HEK293 (cell line): Measurements from ENCODE around the gene PPP1R14C.

Experiments
- CTCF ChIA-PET: fragments of 350-600 bp; formaldehyde crosslinking; extraction: SDS; loops from one replicate; lab custom pipeline; 2021; ENCODE audit warnings: antibody characterized with exemption; lab: Yijun Ruan, JAX
- POLR2A ChIA-PET: fragments of 300-600 bp; formaldehyde crosslinking; extraction: SDS; loops from one replicate; lab custom pipeline; 2020; ENCODE audit warnings: antibody characterized with exemption, inconsistent platforms; lab: Yijun Ruan, JAX
- H3K27ac ChIP-seq: fragments of 200-500 bp; sonication (Bioruptor generic); 2 replicates; pipeline ENCODE4 v1.5.1; 2014; ENCODE audit warnings: low read depth, low read length, control low read depth, inconsistent platforms; ENCODE audit errors: extremely low read depth
- H3K36me3 ChIP-seq, 2 experiments: fragments of 200-500 bp in 1 of 2; sonication (Bioruptor generic) in 1 of 2; 1 replicate in 1 of 2; 2 replicates in 1 of 2; pipeline ENCODE4 v1.5.1; 2014 to 2017; ENCODE audit warnings: inconsistent platforms in 2 of 2, low read length in 2 of 2; ENCODE audit not compliant: control insufficient read depth in 2 of 2, insufficient read depth in 1 of 2
- H3K4me1 ChIP-seq: fragments of 200-500 bp; sonication (Bioruptor generic); 2 replicates; pipeline ENCODE4 v1.5.1; 2014; ENCODE audit warnings: mild to moderate bottlenecking, low read length, inconsistent platforms; ENCODE audit not compliant: control insufficient read depth, insufficient read depth
- H3K4me3 ChIP-seq: 2 replicates; pipeline ENCODE4 v1.5.1; 2011; ENCODE audit warnings: low read depth, mild to moderate bottlenecking, control low read depth, low read length, moderate library complexity
- H3K9me3 ChIP-seq: fragments of 200-500 bp; sonication (Bioruptor generic); 2 replicates; pipeline ENCODE4 v1.5.1; 2014; ENCODE audit warnings: low read depth, low read length, inconsistent platforms; ENCODE audit not compliant: control insufficient read depth, insufficient read depth
- GLI2 ChIP-seq: fragments of 450-650 bp; formaldehyde crosslinking; IDR thresholded peaks from 2 replicates; pipeline ENCODE4; 2017; ENCODE audit warnings: missing biosample characterization, missing genetic modification characterization, low read depth, borderline replicate concordance
- GLI4 ChIP-seq: fragments of 450-650 bp; formaldehyde crosslinking; IDR thresholded peaks from 2 replicates; pipeline ENCODE4 v1.5.1; 2016; ENCODE audit warnings: missing biosample characterization, missing genetic modification characterization
- MEIS1 ChIP-seq: sonication (generic); formaldehyde crosslinking; IDR thresholded peaks from 2 replicates; pipeline ENCODE4 v1.8.1; 2022; ENCODE audit warnings: missing genetic modification reagents, mild to moderate bottlenecking, borderline replicate concordance
- OSR2 ChIP-seq: fragments of 450-650 bp; formaldehyde crosslinking; IDR thresholded peaks from 2 replicates; pipeline ENCODE4 v1.5.1; 2016; ENCODE audit warnings: missing biosample characterization, missing genetic modification characterization
- PRDM1 ChIP-seq: fragments of 450-650 bp; formaldehyde crosslinking; IDR thresholded peaks from 2 replicates; pipeline ENCODE4; 2016; ENCODE audit warnings: missing biosample characterization, missing genetic modification characterization
- PRDM10 ChIP-seq: fragments of 450-650 bp; formaldehyde crosslinking; IDR thresholded peaks from 2 replicates; pipeline ENCODE4 v1.5.1; 2016; ENCODE audit warnings: missing biosample characterization, missing genetic modification characterization
- PRDM6 ChIP-seq: fragments of 450-650 bp; formaldehyde crosslinking; IDR thresholded peaks from 2 replicates; pipeline ENCODE4 v1.5.1; 2017; ENCODE audit warnings: missing biosample characterization, missing genetic modification characterization
- TRIM28 ChIP-seq: IDR thresholded peaks from 2 replicates; pipeline ENCODE4 v1.6.1; 2011; ENCODE audit warnings: low read length, control low read depth, borderline replicate concordance
- YY2 ChIP-seq: fragments of 450-650 bp; formaldehyde crosslinking; IDR thresholded peaks from 2 replicates; pipeline ENCODE4 v1.5.1; 2016; ENCODE audit warnings: missing biosample characterization, missing genetic modification characterization
- ZBTB1 ChIP-seq: fragments of 450-650 bp; formaldehyde crosslinking; IDR thresholded peaks from 2 replicates; pipeline ENCODE4 v1.5.1; 2016; ENCODE audit warnings: missing biosample characterization, missing genetic modification characterization
- ZBTB17 ChIP-seq: fragments of 450-650 bp; formaldehyde crosslinking; IDR thresholded peaks from 2 replicates; pipeline ENCODE4 v1.5.1; 2016; ENCODE audit warnings: missing biosample characterization, missing genetic modification characterization
- ZBTB44 ChIP-seq: fragments of 450-650 bp; IDR thresholded peaks from 2 replicates; pipeline ENCODE4 v1.5.1; 2018; ENCODE audit warnings: missing biosample characterization, mild to moderate bottlenecking, missing genetic modification characterization
- ZBTB7A ChIP-seq: fragments of 450-650 bp; formaldehyde crosslinking; IDR thresholded peaks from 2 replicates; pipeline ENCODE4 v1.5.1; 2016; ENCODE audit warnings: low read depth, missing biosample characterization, missing genetic modification characterization
- ZEB2 ChIP-seq: fragments of 450-650 bp; formaldehyde crosslinking; IDR thresholded peaks from 2 replicates; pipeline ENCODE4 v1.5.1; 2016; ENCODE audit warnings: missing biosample characterization, missing genetic modification characterization
- ZFP3 ChIP-seq: fragments of 450-650 bp; formaldehyde crosslinking; IDR thresholded peaks from 2 replicates; pipeline ENCODE4 v1.5.1; 2016; ENCODE audit warnings: low read depth, missing biosample characterization, missing genetic modification characterization
- ZFP41 ChIP-seq: fragments of 450-650 bp; formaldehyde crosslinking; IDR thresholded peaks from 2 replicates; pipeline ENCODE4 v1.5.1; 2016; ENCODE audit warnings: missing biosample characterization, missing genetic modification characterization, borderline replicate concordance
- ZNF175 ChIP-seq: fragments of 450-650 bp; formaldehyde crosslinking; IDR thresholded peaks from 2 replicates; pipeline ENCODE4 v1.5.1; 2016; ENCODE audit warnings: missing biosample characterization, missing genetic modification characterization
- ZNF2 ChIP-seq: fragments of 450-650 bp; formaldehyde crosslinking; IDR thresholded peaks from 2 replicates; pipeline ENCODE4 v1.5.1; 2016; ENCODE audit warnings: missing biosample characterization, missing genetic modification characterization
- ZNF202 ChIP-seq: fragments of 450-650 bp; formaldehyde crosslinking; IDR thresholded peaks from 2 replicates; pipeline ENCODE4 v1.5.1; 2016; ENCODE audit warnings: missing biosample characterization, missing genetic modification characterization, borderline replicate concordance
- ZNF350 ChIP-seq: fragments of 450-650 bp; formaldehyde crosslinking; IDR thresholded peaks from 2 replicates; pipeline ENCODE4 v1.5.0; 2017; ENCODE audit warnings: missing biosample characterization, mild to moderate bottlenecking, missing genetic modification characterization
- ZNF366 ChIP-seq: fragments of 450-650 bp; formaldehyde crosslinking; conservative IDR thresholded peaks from 2 replicates; pipeline ENCODE4 v1.5.1; 2016; ENCODE audit warnings: missing biosample characterization, missing genetic modification characterization
- ZNF426 ChIP-seq: fragments of 450-650 bp; formaldehyde crosslinking; IDR thresholded peaks from 2 replicates; pipeline ENCODE4 v1.5.1; 2017; ENCODE audit warnings: missing biosample characterization, missing genetic modification characterization, mild to moderate bottlenecking, inconsistent platforms, moderate library complexity
- ZNF433 ChIP-seq: fragments of 450-650 bp; formaldehyde crosslinking; IDR thresholded peaks from 2 replicates; pipeline ENCODE4 v1.5.1; 2016; ENCODE audit warnings: missing biosample characterization, missing genetic modification characterization, low read depth
- ZNF571 ChIP-seq: fragments of 450-650 bp; formaldehyde crosslinking; IDR thresholded peaks from 2 replicates; pipeline ENCODE4 v1.5.0; 2017; ENCODE audit warnings: missing biosample characterization, missing genetic modification characterization
- ZNF624 ChIP-seq: fragments of 450-650 bp; formaldehyde crosslinking; IDR thresholded peaks from 2 replicates; pipeline ENCODE4 v1.5.1; 2017; ENCODE audit warnings: missing biosample characterization, missing genetic modification characterization
- ZNF639 ChIP-seq: fragments of 450-650 bp; formaldehyde crosslinking; IDR thresholded peaks from 2 replicates; pipeline ENCODE4 v1.5.1; 2016; ENCODE audit warnings: missing biosample characterization, missing genetic modification characterization
- ZNF76 ChIP-seq: fragments of 450-650 bp; formaldehyde crosslinking; IDR thresholded peaks from 2 replicates; pipeline ENCODE4; 2016; ENCODE audit warnings: low read depth, missing biosample characterization, missing genetic modification characterization, borderline replicate concordance

The PPP1R14C gene

GRCh38 chr6:150253489-150253888, 110.6 kb downstream of the PPP1R14C start:
- H3K36me3 ChIP-seq, result peaks cover 0 to 14% of the 10 kb centered on the region in 2 experiments; a peak in 2 of 3 replicates
- H3K4me3 ChIP-seq, result no peak overlapping the region
- no peak for TF ChIP-seq ZNF2 (tag by site-specific recombination)
- TF ChIP-seq ZNF350 (tag by site-specific recombination), result no peak
- TF ChIP-seq ZFP41, result no peak
- TF ChIP-seq ZNF76 (tag by site-specific recombination), result no peak
- TF ChIP-seq ZNF639 (tag by site-specific recombination), result no peak
- no peak for TF ChIP-seq PRDM10 (tag by site-specific recombination)
- no peak for TF ChIP-seq ZBTB7A (tag by site-specific recombination)
- TF ChIP-seq ZBTB1, result no peak
- TF ChIP-seq PRDM1 (tag by site-specific recombination), result no peak
- no peak for TF ChIP-seq ZNF624 (tag by site-specific recombination)
- no peak for TF ChIP-seq ZNF202 (tag by site-specific recombination)
- TF ChIP-seq ZNF175 (tag by site-specific recombination), result no peak
- TF ChIP-seq ZNF571 (tag by site-specific recombination), result no peak
- TF ChIP-seq, all 188 proteins: peak for 0
- Histone ChIP-seq H3K27ac (no peak overlapping the region), H3K4me1 (peaks cover 29% of the 10 kb centered on the region), H3K9me3 (no peaks in the 10 kb centered on the region)
- POLR2A ChIA-PET, result no interaction called here
- CTCF ChIA-PET, result interaction anchor here (0.6 to 1.2 kb wide), 2 partner anchors 11 to 91 kb away, joined by 3 read pairs; no protein-coding TSS in a partner anchor

- H3K4me1 ChIP-seq, result peaks cover 29% of the 10 kb centered on the region
- H3K4me3 ChIP-seq, result no peak overlapping the region
- ChIA-PET CTCF (no interaction called here), POLR2A (no interaction called here)
- peaks cover 0 to 4% of the 10 kb centered on the region in 2 experiments; a peak in 2 of 3 replicates for H3K36me3 ChIP-seq
- no peaks in the 10 kb centered on the region for H3K9me3 ChIP-seq
- no peak overlapping the region for H3K27ac ChIP-seq
- TF ChIP-seq ZBTB44 (tag by site-specific recombination) (no peak), OSR2 (tag by site-specific recombination) (peak; percentile 18; the same call in 1 of the 2 replicates), TRIM28 (no peak; the same call in 1 of the 2 replicates), ZNF426 (tag by site-specific recombination) (no peak), GLI2 (no peak), ZNF366 (peak; percentile 49), ZNF433 (tag by site-specific recombination) (no peak), GLI4 (tag by site-specific recombination) (no peak), MEIS1 (CRISPR knock-in tag) (no peak), PRDM6 (tag by site-specific recombination) (0 out of 2 replicates have a peak, but pooled peaks have one; percentile 11), YY2 (tag by site-specific recombination) (no peak), ZBTB17 (tag by site-specific recombination) (no peak), ZNF639 (tag by site-specific recombination) (no peak), ZEB2 (tag by site-specific recombination) (no peak), ZFP3 (tag by site-specific recombination) (no peak)
Observed at GRCh38 chr6:150254770-150255169, 111.9 kb downstream of the PPP1R14C start.
